Psoas muscle (tissue), 8 donors: Measurements from ENCODE around the gene VAPA. TPM values are rescaled to one million over a fixed set of nuclear protein-coding genes. Genes with fewer than 3 reads are reported as not detected.

Experiments used
- ATAC-seq, 4 donors: fragments of 200-7000 bp; cut with Tn5 transposase; one replicate each; pipeline ENCODE4 v1.9.1; 2020; ENCODE audit warnings: moderate library complexity in 3 of 4, mild to moderate bottlenecking in 2 of 4
- DNase-seq, 2 donors: peaks; one replicate each; pipeline ENCODE4 v3.0.0-alpha.2; 2020
- H3K27ac ChIP-seq: fragments of 200-600 bp; one replicate; pipeline ENCODE4 v1.8.0; 2022
- H3K27me3 ChIP-seq, 3 donors: fragments of 200-600 bp in 1 of 3; one replicate each; pipeline versions ENCODE4 v1.6.1 to v1.8.0; 2013 to 2022; ENCODE audit warnings: low read length in 2 of 3, mild to moderate bottlenecking in 2 of 3, moderate library complexity in 1 of 3; ENCODE audit not compliant: insufficient read depth in 3 of 3
- H3K36me3 ChIP-seq, 2 donors: fragments of 200-600 bp in 1 of 2; one replicate each; pipeline versions ENCODE4 v1.6.1 to v1.8.0; 2013 to 2022; ENCODE audit warnings: low read depth in 1 of 2, mild to moderate bottlenecking in 1 of 2, moderate library complexity in 1 of 2; ENCODE audit not compliant: insufficient read depth in 1 of 2
- H3K4me1 ChIP-seq: fragments of 200-600 bp; one replicate; pipeline ENCODE4 v1.8.0; 2022
- H3K4me3 ChIP-seq: fragments of 200-600 bp; one replicate; pipeline ENCODE4 v1.8.0; 2022; ENCODE audit warnings: mild to moderate bottlenecking
- H3K9me3 ChIP-seq: fragments of 200-600 bp; one replicate; pipeline ENCODE4 v1.8.0; 2022
- CTCF ChIP-seq: fragments of 200-600 bp; IDR thresholded peaks from one replicate; pipeline ENCODE4 v1.8.0; 2022; ENCODE audit warnings: antibody characterized with exemption
- WGBS, 3 donors: extraction: QIAGEN DNeasy Blood & Tissue Kit; methylation state at CpG; one replicate each; pipeline versions ENCODE4 v1.1.6 to v1.1.7; 2013; 5-methylcytosine and 5-hydroxymethylcytosine counted together
- intact Hi-C, 2 donors: fragments of 100-400 bp; cut with DNase I; formaldehyde crosslinking; loops; one replicate each; pipeline versions ENCODE4 v1.11.0 to v1.14.2; 2022
- polyA plus RNA-seq, 3 donors: library from polyadenylated mRNA; stranded (reverse); fragments of 200-250 nt; gene quantifications; one replicate each; pipeline ENCODE4 v1.2.3, GENCODE V29; 2013
- total RNA-seq, 4 donors: library from RNA; stranded (reverse); fragmentation: NEBNext Ultra II Directional in 2 of 4; extraction: Animal tissue kit (Norgen Biotek cat#: 25700) in 2 of 4; gene quantifications; one replicate each; pipeline versions ENCODE4 v1.2.1 to v1.2.4, GENCODE V29; 2021 to 2023
- donor health status: healthy with polysubstance abuse.
- donor health status: DM: no; HTN: no; CAD: no; lungs with moderate emphysema.
- donor health status: Bipolar disorder and iron deficiency.
- donor health status: healthy.
- donor health status: DM: yes; HTN: yes; CAD: no.
- donor health status: DM: no; HTN: no; CAD: no.
- donor health status: DM: no; HTN: no; CAD: no.
- donor health status: DM: yes; HTN: yes; CAD: no.

The VAPA gene
- total and polyA plus RNA-seq, 7 donors: 168 to 328 (median 225) TPM

- TF ChIP-seq CTCF: no peak
- 65 to 76% (median 66%) methylated on average over 11 of the region's 11 CpGs for WGBS, 3 donors
- no peaks in the 10 kb centered on the region for H3K4me1 ChIP-seq
- H3K27ac ChIP-seq: no peak overlapping the region
- intact Hi-C loops: no loop called here
- no peaks in the 10 kb centered on the region for H3K36me3 ChIP-seq
- H3K9me3 ChIP-seq: peaks cover 6% of the 10 kb centered on the region
- no peak overlapping the region for H3K4me3 ChIP-seq
- no peak for ATAC-seq
- DNase-seq: no peak
- peaks cover 0 to 4% (median 1%) of the 10 kb centered on the region in 3 donors for H3K27me3 ChIP-seq
Observed at GRCh38 chr18:9994026-9994570, 80.3 kb downstream of the VAPA start.

GRCh38 chr18:9994701-9995235, 81.0 kb downstream of the VAPA start:
- Histone ChIP-seq H3K27ac (no peak overlapping the region), H3K4me1 (no peaks in the 10 kb centered on the region), H3K9me3 (peaks cover 6% of the 10 kb centered on the region), H3K36me3 (no peaks in the 10 kb centered on the region), H3K27me3 (peaks cover 0 to 4% (median 1%) of the 10 kb centered on the region in 3 donors), H3K4me3 (no peak overlapping the region)
- DNase-seq (no peak), ATAC-seq (no peak)
- intact Hi-C loops: no loop called here
- 40 to 81% (median 62%) methylated on average over 6 of the region's 6 CpGs for WGBS, 3 donors
- no peak for TF ChIP-seq CTCF

- WGBS, 3 donors: 87 to 92% (median 88%) methylated on average over 2 of the region's 2 CpGs
Observed at GRCh38 chr18:9995631-9996030, 81.8 kb downstream of the VAPA start.

GRCh38 chr18:9996094-9996493, 82.3 kb downstream of the VAPA start:
- peaks cover 0 to 4% (median 0%) of the 10 kb centered on the region in 3 donors for H3K27me3 ChIP-seq
- TF ChIP-seq CTCF: no peak
- H3K36me3 ChIP-seq: no peaks in the 10 kb centered on the region
- H3K4me1 ChIP-seq: no peaks in the 10 kb centered on the region
- intact Hi-C loops: no loop called here
- DNase-seq (no peak), ATAC-seq (no peak)
- WGBS, 3 donors: 70 to 80% (median 71%) methylated on average over 3 of the region's 3 CpGs
- no peak overlapping the region for H3K4me3 ChIP-seq
- peaks cover 6% of the 10 kb centered on the region for H3K9me3 ChIP-seq
- H3K27ac ChIP-seq: no peak overlapping the region

More at GRCh38 chr18:9995631-9996030, 81.8 kb downstream of the VAPA start:
- Histone ChIP-seq H3K4me3 (no peak overlapping the region), H3K4me1 (no peaks in the 10 kb centered on the region), H3K27ac (no peak overlapping the region), H3K36me3 (no peaks in the 10 kb centered on the region), H3K27me3 (peaks cover 0 to 4% (median under 1%) of the 10 kb centered on the region in 3 donors), H3K9me3 (peaks cover 6% of the 10 kb centered on the region)
- TF ChIP-seq CTCF: no peak
- intact Hi-C loops: no loop called here
- DNase-seq (no peak), ATAC-seq (no peak)

GRCh38 chr18:9997711-9998110, 83.9 kb downstream of the VAPA start:
- peaks cover 6% of the 10 kb centered on the region for H3K9me3 ChIP-seq
- ATAC-seq (no peak), DNase-seq (no peak)
- no peaks in the 10 kb centered on the region for H3K36me3 ChIP-seq
- intact Hi-C loops: no loop called here
- no peak for TF ChIP-seq CTCF
- 84 to 88% (median 85%) methylated on average over 1 of the region's 1 CpG for WGBS, 3 donors
- peaks cover 0 to 2% (median 0%) of the 10 kb centered on the region in 3 donors for H3K27me3 ChIP-seq
- H3K4me1 ChIP-seq: no peaks in the 10 kb centered on the region
- H3K27ac ChIP-seq: no peak overlapping the region
- H3K4me3 ChIP-seq: no peak overlapping the region
